ENCODE data around the gene NUP214.

NUP214 gene

DNA sequence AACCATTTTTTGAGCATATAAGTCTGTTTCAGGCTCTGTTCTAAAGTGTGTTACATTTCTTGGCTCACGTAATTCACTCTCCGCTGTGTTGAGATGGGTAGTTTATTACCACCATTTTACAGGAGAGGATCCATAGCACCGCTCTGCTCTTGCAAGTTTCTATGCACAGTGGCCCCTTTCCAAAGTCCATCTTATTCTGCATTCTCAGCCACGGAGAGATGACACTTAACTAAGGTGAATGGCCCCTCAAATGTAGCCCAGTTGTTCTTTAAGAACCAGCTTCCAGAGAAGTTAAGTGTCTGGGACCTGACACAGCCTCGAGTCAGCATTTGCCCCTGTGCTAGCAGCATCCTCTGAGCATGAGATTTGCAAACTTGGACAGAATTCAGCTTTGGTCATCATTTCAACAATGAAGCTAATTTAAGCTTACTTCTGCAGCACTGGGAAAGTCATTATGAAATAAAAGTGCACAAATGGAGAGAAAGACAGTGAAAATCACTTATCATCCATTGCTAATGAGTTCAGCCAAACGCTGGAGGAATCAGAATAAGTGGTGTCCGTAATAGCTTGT lies 89.0 kb downstream of the NUP214 start:
- Histone ChIP-seq H3K27ac (ENCODE audit: insufficient read depth in 1 of 2, low read depth in 1 of 2, low read length in 2 of 2, poor library complexity in 1 of 2, severe bottlenecking in 2 of 2) (peak overlapping the region in 1 of 2 experiments; percentile 57), H3K4me3 (ENCODE audit: control insufficient read depth in 1 of 7, extremely low read depth in 1 of 7, insufficient read depth in 4 of 7, low read depth in 2 of 7, low read length in 6 of 7) (peak overlapping the region in 3 of 7 experiments; percentile 23 to 60 (median 47)), H3K27me3 (replicated peaks in 2 of 5; ENCODE audit: control insufficient read depth in 4 of 5, insufficient read depth in 5 of 5, low read length in 4 of 5) (no peaks in the 10 kb centered on the region), H3K36me3 (ENCODE audit: control insufficient read depth in 4 of 4, insufficient read depth in 4 of 4, low read length in 3 of 4) (peaks cover 7 to 38% (median 17%) of the 10 kb centered on the region in 4 experiments), H3K4me1 (ENCODE audit: control extremely low read depth in 1 of 4, control insufficient read depth in 4 of 4, insufficient read depth in 4 of 4, low read length in 3 of 4) (peaks cover 4 to 50% (median 20%) of the 10 kb centered on the region in 4 experiments), H3K9me3 (ENCODE audit: control extremely low read depth in 1 of 5, control insufficient read depth in 4 of 5, insufficient read depth in 2 of 5, low read depth in 1 of 5, low read length in 4 of 5) (peaks cover 0 to 10% (median 4%) of the 10 kb centered on the region in 5 experiments)
- ChIA-PET POLR2A (interaction anchor here (0.6 to 0.7 kb wide), 2 partner anchors 24 to 157 kb away, joined by 3 read pairs; no protein-coding TSS in a partner anchor), CTCF (interaction anchor here (0.7 to 4.3 kb wide), 9 partner anchors 9 to 136 kb away, joined by 3 to 28 read pairs (median 6); partner anchors contain the start of gene FAM78A)
- no peak for DNase-seq
- WGBS (ENCODE audit: insufficient coverage), result 77% methylated on average over 5 of the region's 7 CpGs

DNA sequence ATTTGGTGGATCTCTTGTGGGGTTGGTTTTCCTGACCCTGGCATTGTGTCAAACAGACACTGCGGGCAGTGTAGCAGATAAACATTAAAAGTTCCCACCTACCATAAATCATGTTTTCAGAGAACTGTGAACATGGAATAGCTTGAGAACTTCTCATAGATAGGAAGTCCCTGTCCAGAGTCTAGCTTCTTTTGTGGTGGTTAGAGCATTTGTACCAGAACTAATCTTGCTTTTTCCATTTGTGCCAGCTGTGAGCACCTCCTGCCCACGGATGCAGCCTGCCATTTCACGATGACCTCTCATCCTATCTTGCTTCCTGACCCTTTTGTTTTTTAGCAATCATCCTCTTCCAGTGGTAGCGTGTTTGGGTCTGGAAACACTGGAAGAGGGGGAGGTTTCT lies 89.5 kb downstream of the NUP214 start:
- no peaks in the 10 kb centered on the region for H3K27me3 ChIP-seq (replicated peaks in 2 of 5; ENCODE audit: control insufficient read depth in 4 of 5, insufficient read depth in 5 of 5, low read length in 4 of 5)
- POLR2A ChIA-PET, result interaction anchor here (0.6 to 1.3 kb wide), 4 partner anchors 13 to 116 kb away, joined by 3 read pairs; no protein-coding TSS in a partner anchor
- CTCF ChIA-PET, result interaction anchor here (0.7 to 4.3 kb wide), 11 partner anchors 9 to 136 kb away, joined by 3 to 28 read pairs (median 5); partner anchors contain the start of gene FAM78A
- peak in 2 of 3 donors; percentile 28 to 51 for DNase-seq
- peak overlapping the region in 3 of 7 experiments; percentile 23 to 60 (median 47) for H3K4me3 ChIP-seq (ENCODE audit: control insufficient read depth in 1 of 7, extremely low read depth in 1 of 7, insufficient read depth in 4 of 7, low read depth in 2 of 7, low read length in 6 of 7)
- peaks cover 0 to 10% (median 4%) of the 10 kb centered on the region in 5 experiments for H3K9me3 ChIP-seq (ENCODE audit: control extremely low read depth in 1 of 5, control insufficient read depth in 4 of 5, insufficient read depth in 2 of 5, low read depth in 1 of 5, low read length in 4 of 5)
- peak overlapping the region in 1 of 2 experiments; percentile 57 for H3K27ac ChIP-seq (ENCODE audit: insufficient read depth in 1 of 2, low read depth in 1 of 2, low read length in 2 of 2, poor library complexity in 1 of 2, severe bottlenecking in 2 of 2)
- WGBS (ENCODE audit: insufficient coverage), result no CpG with 5 or more reads among the region's 4 CpGs
- peaks cover 7 to 40% (median 20%) of the 10 kb centered on the region in 4 experiments for H3K36me3 ChIP-seq (ENCODE audit: control insufficient read depth in 4 of 4, insufficient read depth in 4 of 4, low read length in 3 of 4)
- peaks cover 4 to 50% (median 20%) of the 10 kb centered on the region in 4 experiments for H3K4me1 ChIP-seq (ENCODE audit: control extremely low read depth in 1 of 4, control insufficient read depth in 4 of 4, insufficient read depth in 4 of 4, low read length in 3 of 4)

DNA sequence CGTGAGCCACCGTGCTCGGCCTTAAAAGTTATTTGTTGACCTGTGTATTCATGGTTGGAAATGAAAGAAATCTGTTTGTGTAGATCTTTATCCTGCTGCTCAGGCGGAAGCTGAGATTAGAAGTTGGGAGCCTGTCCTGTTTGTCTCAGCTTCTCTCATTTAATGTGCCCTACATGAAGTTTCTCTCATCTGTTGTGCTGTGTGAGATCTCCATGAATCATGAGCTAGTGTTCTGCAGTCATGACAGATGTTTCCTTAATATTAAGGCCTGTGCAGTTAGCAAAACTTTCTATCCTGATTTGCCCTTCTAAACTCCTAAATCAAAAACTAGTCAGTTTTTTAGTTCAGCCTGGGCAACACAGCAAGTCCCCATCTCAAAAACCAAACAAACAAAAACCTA lies 91.4 kb downstream of the NUP214 start:
- peak overlapping the region in 1 of 2 experiments; percentile 47 for H3K27ac ChIP-seq (ENCODE audit: insufficient read depth in 1 of 2, low read depth in 1 of 2, low read length in 2 of 2, poor library complexity in 1 of 2, severe bottlenecking in 2 of 2)

DNA sequence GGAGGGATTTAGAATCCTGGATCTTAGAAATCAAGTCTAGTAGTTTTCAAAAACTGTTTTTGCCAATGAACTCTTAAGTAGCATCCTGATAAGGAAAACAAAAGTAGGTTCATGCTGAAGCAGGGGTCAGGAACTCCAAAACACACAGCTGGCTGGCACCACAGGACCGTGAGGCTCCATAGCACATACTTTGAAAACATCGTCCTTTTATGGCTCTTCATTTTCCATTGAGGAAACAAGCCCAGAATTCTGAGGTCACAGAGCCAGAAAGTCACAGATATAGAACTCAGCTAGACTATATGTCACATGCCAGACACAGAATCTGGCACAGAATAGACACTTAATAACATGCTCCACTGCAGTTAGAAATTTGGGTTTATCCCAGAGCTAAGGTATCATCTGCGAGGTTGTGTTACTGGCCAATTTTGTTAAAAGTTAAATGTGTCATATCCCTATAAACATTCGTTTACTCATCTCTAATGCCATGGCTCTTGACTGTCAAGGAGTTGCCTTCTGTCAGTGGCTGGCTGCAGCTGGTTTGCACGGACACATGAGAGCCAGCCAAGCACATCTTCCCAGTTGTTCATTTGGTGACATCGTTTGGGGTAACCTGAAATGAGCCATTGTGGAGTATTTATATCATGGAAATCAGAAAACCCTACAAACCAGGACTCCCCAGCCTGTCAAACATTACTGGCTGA lies 92.1 kb downstream of the NUP214 start:
- ChIA-PET CTCF (interaction anchor here (0.9 to 4.3 kb wide), 5 partner anchors 11 to 56 kb away, joined by 3 to 28 read pairs (median 5); partner anchors contain the start of gene FAM78A), POLR2A (interaction anchor here (1.0 kb wide), 1 partner anchor 20 kb away, joined by 4 read pairs; no protein-coding TSS in a partner anchor)
- peak overlapping the region in 1 of 7 experiments; percentile 13 for H3K4me3 ChIP-seq (ENCODE audit: control insufficient read depth in 1 of 7, extremely low read depth in 1 of 7, insufficient read depth in 4 of 7, low read depth in 2 of 7, low read length in 6 of 7)
- H3K27ac ChIP-seq (ENCODE audit: insufficient read depth in 1 of 2, low read depth in 1 of 2, low read length in 2 of 2, poor library complexity in 1 of 2, severe bottlenecking in 2 of 2), result peak overlapping the region; percentile 40 to 45
- H3K4me1 ChIP-seq (ENCODE audit: control extremely low read depth in 1 of 4, control insufficient read depth in 4 of 4, insufficient read depth in 4 of 4, low read length in 3 of 4), result peaks cover 4 to 50% (median 20%) of the 10 kb centered on the region in 4 experiments
- peaks cover 0 to under 1% (median 0%) of the 10 kb centered on the region in 5 experiments for H3K9me3 ChIP-seq (ENCODE audit: control extremely low read depth in 1 of 5, control insufficient read depth in 4 of 5, insufficient read depth in 2 of 5, low read depth in 1 of 5, low read length in 4 of 5)
- no peak for DNase-seq
- no peaks in the 10 kb centered on the region for H3K27me3 ChIP-seq (replicated peaks in 2 of 5; ENCODE audit: control insufficient read depth in 4 of 5, insufficient read depth in 5 of 5, low read length in 4 of 5)
- peaks cover 5 to 46% (median 17%) of the 10 kb centered on the region in 4 experiments for H3K36me3 ChIP-seq (ENCODE audit: control insufficient read depth in 4 of 4, insufficient read depth in 4 of 4, low read length in 3 of 4)
- 94% methylated on average over 3 of the region's 6 CpGs for WGBS (ENCODE audit: insufficient coverage)

More for the DNA sequence above, 91.4 kb downstream of the NUP214 start:
- H3K4me3 ChIP-seq (ENCODE audit: control insufficient read depth in 1 of 7, extremely low read depth in 1 of 7, insufficient read depth in 4 of 7, low read depth in 2 of 7, low read length in 6 of 7), result no peak overlapping the region
- ChIA-PET POLR2A (interaction anchor here (1.0 kb wide), 1 partner anchor 21 kb away, joined by 4 read pairs; no protein-coding TSS in a partner anchor), CTCF (interaction anchor here (0.5 to 4.3 kb wide), 6 partner anchors 11 to 57 kb away, joined by 3 to 28 read pairs (median 4); partner anchors contain the start of gene FAM78A)
- peak; percentile 51 to 92 (median 80) for DNase-seq
- H3K9me3 ChIP-seq (ENCODE audit: control extremely low read depth in 1 of 5, control insufficient read depth in 4 of 5, insufficient read depth in 2 of 5, low read depth in 1 of 5, low read length in 4 of 5), result peaks cover 0 to 7% (median 0%) of the 10 kb centered on the region in 5 experiments
- no peaks in the 10 kb centered on the region for H3K27me3 ChIP-seq (replicated peaks in 2 of 5; ENCODE audit: control insufficient read depth in 4 of 5, insufficient read depth in 5 of 5, low read length in 4 of 5)
- H3K36me3 ChIP-seq (ENCODE audit: control insufficient read depth in 4 of 4, insufficient read depth in 4 of 4, low read length in 3 of 4), result peaks cover 5 to 48% (median 19%) of the 10 kb centered on the region in 4 experiments
- peaks cover 4 to 50% (median 20%) of the 10 kb centered on the region in 4 experiments for H3K4me1 ChIP-seq (ENCODE audit: control extremely low read depth in 1 of 4, control insufficient read depth in 4 of 4, insufficient read depth in 4 of 4, low read length in 3 of 4)
- 30% methylated on average over 4 of the region's 4 CpGs for WGBS (ENCODE audit: insufficient coverage)

DNA sequence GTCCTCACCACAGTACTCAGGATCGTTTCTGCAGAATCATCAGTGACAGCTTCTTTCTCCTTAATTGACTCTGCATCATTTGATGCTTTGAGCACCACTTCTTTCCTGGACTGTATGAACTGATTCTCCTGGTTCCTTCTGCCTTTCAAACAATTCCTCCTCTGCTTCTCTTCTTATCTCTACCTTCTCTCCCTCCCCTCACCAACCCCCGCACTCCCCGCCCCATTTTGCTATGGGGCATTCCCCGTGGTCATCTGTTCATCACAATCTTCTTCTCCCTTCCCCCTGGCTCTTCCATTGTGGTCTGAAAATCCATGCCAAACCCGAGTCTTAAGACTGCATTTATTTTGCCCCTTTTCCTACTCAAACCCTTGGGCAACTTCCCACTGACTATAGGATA lies 93.0 kb downstream of the NUP214 start:
- DNase-seq, result no peak
- POLR2A ChIA-PET, result no interaction called here
- no peaks in the 10 kb centered on the region for H3K9me3 ChIP-seq (ENCODE audit: control extremely low read depth in 1 of 5, control insufficient read depth in 4 of 5, insufficient read depth in 2 of 5, low read depth in 1 of 5, low read length in 4 of 5)
- no peak overlapping the region for H3K27ac ChIP-seq (ENCODE audit: insufficient read depth in 1 of 2, low read depth in 1 of 2, low read length in 2 of 2, poor library complexity in 1 of 2, severe bottlenecking in 2 of 2)
- H3K27me3 ChIP-seq (replicated peaks in 2 of 5; ENCODE audit: control insufficient read depth in 4 of 5, insufficient read depth in 5 of 5, low read length in 4 of 5), result no peaks in the 10 kb centered on the region
- peaks cover 4 to 50% (median 20%) of the 10 kb centered on the region in 4 experiments for H3K4me1 ChIP-seq (ENCODE audit: control extremely low read depth in 1 of 4, control insufficient read depth in 4 of 4, insufficient read depth in 4 of 4, low read length in 3 of 4)
- peaks cover 5 to 45% (median 17%) of the 10 kb centered on the region in 4 experiments for H3K36me3 ChIP-seq (ENCODE audit: control insufficient read depth in 4 of 4, insufficient read depth in 4 of 4, low read length in 3 of 4)
- CTCF ChIA-PET, result interaction anchor here (1.0 to 1.8 kb wide), 3 partner anchors 11 to 28 kb away, joined by 3 to 5 read pairs (median 3); no protein-coding TSS in a partner anchor
- 50% methylated on average over 1 of the region's 5 CpGs for WGBS (ENCODE audit: insufficient coverage)
- H3K4me3 ChIP-seq (ENCODE audit: control insufficient read depth in 1 of 7, extremely low read depth in 1 of 7, insufficient read depth in 4 of 7, low read depth in 2 of 7, low read length in 6 of 7), result no peak overlapping the region

DNA sequence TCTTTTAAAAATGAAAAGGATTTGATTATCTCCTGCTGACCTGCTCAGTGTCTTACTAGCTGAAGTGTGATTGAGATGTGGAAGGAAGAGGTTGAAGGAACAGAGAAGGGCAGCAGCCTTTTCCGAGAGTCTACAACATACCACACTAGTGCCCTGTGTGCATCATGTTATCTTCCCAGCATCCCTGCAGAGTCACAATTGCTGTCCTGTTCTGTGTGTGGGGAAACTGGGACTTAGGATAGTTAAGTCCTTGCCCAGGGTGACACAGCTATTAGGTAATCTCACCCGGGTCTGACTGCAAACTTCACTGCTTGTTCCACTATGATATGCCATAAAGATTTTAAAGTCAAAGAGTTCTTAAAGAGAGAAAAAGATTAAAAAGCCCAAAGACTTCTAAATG lies 95.1 kb downstream of the NUP214 start:
- ChIA-PET CTCF (interaction anchor here (1.4 to 1.6 kb wide), 2 partner anchors 21 to 55 kb away, joined by 3 to 5 read pairs; no protein-coding TSS in a partner anchor), POLR2A (no interaction called here)
- no peak overlapping the region for H3K27ac ChIP-seq (ENCODE audit: insufficient read depth in 1 of 2, low read depth in 1 of 2, low read length in 2 of 2, poor library complexity in 1 of 2, severe bottlenecking in 2 of 2)
- H3K4me3 ChIP-seq (ENCODE audit: control insufficient read depth in 1 of 7, extremely low read depth in 1 of 7, insufficient read depth in 4 of 7, low read depth in 2 of 7, low read length in 6 of 7), result no peak overlapping the region
- no CpG with 5 or more reads among the region's 2 CpGs for WGBS (ENCODE audit: insufficient coverage)
- H3K36me3 ChIP-seq (ENCODE audit: control insufficient read depth in 4 of 4, insufficient read depth in 4 of 4, low read length in 3 of 4), result peaks cover 6 to 47% (median 18%) of the 10 kb centered on the region in 4 experiments
- H3K9me3 ChIP-seq (ENCODE audit: control extremely low read depth in 1 of 5, control insufficient read depth in 4 of 5, insufficient read depth in 2 of 5, low read depth in 1 of 5, low read length in 4 of 5), result no peaks in the 10 kb centered on the region
- no peaks in the 10 kb centered on the region for H3K27me3 ChIP-seq (replicated peaks in 2 of 5; ENCODE audit: control insufficient read depth in 4 of 5, insufficient read depth in 5 of 5, low read length in 4 of 5)
- DNase-seq, result no peak
- peaks cover 0 to 37% (median 9%) of the 10 kb centered on the region in 4 experiments for H3K4me1 ChIP-seq (ENCODE audit: control extremely low read depth in 1 of 4, control insufficient read depth in 4 of 4, insufficient read depth in 4 of 4, low read length in 3 of 4)
